HG03196 (cell line): ENCODE measurements around the gene LARGE1.

Experiments used
- ATAC-seq: cut with Tn5 transposase; IDR thresholded peaks from one replicate; pipeline ENCODE4 v1.9.1; 2021; ENCODE audit not compliant: unreplicated experiment

The LARGE1 gene

DNA sequence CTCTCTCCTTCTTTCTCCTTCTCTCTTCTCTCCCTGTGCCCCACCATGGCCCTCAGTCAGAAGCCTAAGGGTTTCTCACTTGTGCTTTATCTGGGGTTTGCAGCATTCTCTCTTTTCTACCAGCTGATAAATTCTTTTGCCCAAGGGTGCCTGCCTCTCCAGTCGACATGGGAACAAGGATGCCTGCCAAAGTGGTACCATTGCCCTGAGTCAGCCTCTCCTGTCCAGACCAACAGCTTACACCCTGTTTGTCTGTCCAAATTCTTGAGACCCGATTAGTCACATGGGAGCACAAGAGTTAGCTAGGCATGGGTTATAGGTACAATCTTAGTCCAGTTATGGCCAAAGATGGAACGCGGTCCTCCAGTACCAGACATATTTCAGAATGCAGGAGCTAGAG, 242.7 kb downstream of the LARGE1 start:
- no peak for ATAC-seq

- ATAC-seq = no peak
These were observed 245.9 kb downstream of the LARGE1 start for GRCh38 chr22:33674357-33674756.

DNA sequence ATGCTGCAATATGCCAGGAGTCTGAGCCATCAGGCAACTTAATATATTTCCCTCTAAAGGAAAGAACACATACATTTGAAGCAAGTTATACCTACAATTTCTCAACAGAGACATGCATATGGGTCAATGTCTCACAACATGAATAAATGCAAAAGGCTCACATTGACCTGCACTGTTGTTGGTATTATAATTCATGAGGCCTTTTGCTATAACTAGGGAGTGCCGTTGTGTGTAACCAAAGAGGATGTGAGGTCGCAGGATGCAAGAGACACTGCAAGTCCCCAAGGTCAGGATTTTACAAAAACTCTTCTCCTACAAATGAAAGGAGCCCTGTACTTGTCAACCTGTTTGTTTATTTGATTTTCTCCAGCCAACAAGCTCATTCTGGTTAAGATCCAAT, 250.5 kb downstream of the LARGE1 start:
- ATAC-seq = no peak

DNA sequence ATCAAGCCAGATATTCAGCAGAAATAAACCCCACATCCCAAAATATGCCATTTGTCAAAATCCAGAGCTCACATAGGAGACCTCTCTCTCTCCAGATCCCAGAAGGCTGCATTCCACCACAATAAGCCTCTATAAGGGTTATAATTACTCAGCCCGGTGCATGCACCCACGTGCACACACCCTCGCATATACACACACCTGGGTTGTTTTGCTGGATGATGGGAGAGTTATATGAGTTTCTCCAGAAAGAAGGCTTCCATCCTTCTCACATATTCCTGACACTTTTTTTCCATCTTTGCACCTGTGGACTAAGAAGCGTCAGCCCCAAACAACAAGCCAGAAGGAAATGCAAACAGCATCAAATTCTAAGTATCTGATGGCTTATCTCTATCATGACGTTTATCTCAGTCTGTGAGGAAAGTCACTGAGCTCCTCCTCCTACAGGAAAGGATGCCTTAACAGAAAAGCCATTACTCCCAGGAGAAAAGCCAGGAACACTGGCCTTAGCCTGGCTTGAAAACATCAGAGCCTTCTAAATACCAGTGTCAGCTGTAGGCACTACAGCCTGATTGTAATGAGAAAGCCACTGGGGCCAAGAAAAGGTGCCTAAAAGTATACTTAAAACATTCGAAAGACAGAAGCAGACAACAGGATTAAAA, 253.2 kb downstream of the LARGE1 start:
- ATAC-seq = no peak

- ATAC-seq = no peak
These were observed 253.9 kb downstream of the LARGE1 start for GRCh38 chr22:33666279-33666960.

DNA sequence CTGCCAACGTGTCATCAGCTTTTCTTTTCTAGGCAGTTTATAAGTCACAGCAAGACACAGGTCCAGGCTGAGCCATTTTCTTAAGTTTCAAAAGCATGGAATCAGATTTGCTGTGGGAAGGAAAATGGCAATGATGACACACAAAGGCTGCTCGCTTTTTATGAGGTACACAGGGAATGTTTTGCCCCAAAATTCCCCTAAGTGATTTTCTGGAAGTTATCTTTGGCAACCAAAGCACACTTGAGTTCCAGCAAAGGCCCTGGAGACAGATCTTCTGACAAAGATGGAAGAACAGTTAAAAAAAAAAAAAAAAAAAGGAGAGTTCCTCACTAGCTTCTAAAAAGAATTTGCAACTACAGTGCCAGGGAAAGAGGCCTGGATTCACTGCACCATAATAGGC, 260.8 kb downstream of the LARGE1 start:
- no peak for ATAC-seq

DNA sequence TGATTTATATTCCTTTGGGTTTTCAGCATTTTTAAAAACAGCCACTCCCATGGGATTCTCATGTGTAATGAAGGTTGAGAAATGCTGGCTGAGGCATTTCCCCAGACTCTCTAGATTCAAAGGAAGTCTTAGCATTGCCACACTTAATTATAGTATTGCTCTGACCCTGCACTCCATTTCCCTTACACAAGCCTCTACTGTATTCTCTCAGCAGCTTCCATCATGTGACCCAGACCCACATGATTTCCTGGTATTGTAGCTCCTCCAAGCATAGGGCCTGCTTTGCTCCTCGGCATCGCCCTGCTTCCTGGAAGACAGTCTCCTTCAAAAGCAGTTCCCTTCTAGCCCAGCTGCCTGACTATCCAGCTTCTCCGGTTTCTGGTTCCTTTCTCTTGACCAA, 261.5 kb downstream of the LARGE1 start:
- ATAC-seq = no peak

DNA sequence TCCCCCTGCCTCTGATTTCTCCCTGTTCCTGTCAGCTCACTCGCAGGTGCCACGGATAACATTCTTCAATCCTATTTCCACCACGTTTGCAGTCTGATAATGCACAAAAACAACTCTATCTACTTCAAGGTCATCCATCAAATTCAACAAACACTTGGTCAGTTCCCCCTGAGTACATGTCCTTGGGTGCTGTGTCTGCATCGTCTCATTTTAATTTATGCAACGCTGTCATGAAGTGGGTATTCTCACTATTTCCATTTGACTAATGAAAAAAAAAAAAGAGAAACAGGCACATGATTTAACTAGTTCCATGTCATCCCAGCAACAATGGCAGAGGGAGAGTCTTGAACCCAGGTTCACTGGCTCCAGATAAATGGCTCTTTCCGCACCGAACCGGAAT, 262.6 kb downstream of the LARGE1 start:
- no peak for ATAC-seq

DNA sequence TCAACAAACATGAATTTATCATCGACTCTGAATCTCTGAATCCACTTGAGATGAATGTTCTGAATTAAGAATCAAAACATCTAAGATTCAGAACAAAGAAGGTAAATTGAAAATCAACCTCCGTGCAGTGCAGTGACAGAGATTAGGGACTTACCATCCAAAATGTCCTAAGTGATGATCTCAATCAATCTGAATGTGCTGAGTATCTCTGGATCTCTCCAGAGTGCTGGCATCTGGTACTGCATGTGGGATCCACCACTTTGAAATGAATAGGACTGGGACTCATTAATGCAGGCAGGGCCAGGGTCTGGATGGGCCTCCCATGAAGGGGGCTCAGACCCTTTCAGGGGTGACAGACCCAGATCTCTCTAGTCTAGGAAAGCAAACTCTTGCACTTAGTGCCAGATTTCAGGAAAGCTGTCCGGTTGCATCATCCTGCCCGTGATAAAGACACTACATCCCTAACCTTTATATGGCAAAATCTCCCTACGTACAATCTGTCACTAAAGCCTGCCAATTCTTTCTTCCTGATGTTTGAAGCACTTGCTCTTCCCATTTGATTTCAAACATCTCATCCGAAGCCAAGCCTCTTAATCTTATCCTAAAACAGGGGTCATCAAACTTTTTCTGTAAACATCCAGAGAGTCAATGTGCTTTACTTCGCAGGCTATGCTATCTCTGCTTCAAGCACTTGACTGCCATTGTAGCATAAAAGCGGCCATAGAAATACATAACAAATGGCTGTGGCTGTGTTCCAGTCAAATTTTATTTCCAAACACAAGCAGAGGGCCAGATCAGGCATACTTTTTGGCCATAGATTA, 263.3 kb downstream of the LARGE1 start:
- no peak for ATAC-seq

DNA sequence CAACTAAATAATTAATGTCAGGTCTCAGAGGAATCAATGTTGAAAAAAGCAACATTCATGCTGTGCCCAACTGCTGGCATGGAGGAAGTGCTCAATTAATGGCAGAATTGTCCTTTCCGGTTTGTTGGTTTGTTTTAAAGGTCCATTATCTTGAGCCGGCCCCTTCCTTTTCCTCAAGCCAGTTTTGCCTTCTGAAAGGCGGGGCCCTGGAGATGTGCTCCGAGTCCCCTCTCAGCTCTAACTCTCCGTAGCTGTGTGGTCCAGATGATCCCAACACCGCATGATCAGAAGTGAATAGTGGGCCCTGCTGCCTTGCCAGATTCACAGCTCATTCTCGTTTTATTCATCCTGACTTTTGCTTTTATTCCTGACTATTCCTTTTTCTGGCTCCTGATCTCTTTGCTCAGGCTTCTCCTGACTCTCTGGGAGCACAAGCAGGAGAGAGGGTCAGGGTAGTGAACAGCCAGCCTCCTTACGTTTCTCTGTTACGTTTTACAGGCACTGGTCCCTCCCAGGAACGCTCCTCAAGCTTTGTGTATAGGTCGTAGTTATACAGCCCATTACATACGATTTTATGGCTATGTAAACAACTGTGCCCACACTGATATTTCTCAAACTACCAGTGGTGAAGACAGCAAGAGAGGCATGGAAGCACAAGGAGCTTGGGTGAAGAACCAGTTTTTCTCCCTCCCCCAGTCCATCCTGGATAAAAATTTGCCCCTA, 265.9 kb downstream of the LARGE1 start:
- ATAC-seq = no peak

DNA sequence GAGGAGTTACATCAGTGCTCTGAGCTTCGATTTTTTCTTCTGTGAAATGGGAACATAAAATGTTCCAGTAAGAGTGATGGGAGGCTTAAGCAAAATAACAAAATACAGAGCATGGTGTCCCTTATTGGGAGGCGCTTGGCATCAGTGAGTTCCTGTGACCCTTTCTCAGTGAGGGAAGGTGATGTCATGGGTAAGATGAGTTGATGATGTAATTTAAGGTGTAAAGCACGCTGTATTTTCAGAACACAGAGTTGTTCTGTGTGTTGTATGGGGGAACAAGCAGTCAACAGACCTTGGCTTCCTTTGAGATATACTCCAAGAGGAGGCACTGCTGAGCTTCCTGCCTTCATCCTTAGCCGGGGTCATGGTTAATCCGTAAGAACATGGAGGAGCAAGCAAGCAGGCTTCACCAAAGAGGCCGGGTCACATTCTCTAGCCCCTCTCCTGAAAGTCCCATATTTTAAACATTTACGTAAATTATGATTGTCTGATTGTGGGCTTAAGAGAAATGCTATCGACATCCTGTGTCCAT, 266.7 kb downstream of the LARGE1 start:
- ATAC-seq = no peak

GRCh38 chr22:33652615-33653014, 267.7 kb downstream of the LARGE1 start:
- no peak for ATAC-seq

DNA sequence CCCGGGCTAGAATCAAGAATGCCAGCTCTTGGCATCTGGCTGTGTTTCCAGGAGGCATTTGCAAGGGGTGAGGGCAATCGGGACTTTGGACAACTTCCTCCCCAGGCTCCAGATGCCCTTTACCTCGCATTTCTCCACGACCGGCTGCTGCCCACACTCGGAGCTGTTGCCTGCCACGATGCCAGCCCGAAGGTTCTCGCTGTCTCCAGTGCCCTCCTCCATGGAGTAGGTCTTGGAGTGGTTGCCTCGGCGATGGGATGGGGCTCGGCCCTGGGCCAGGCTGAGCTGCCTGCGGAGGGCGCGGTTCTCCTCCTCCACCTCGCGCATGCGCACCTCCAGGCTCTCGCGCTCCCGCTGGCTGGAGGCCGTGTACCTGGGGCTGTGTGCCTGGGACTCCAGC, 270.0 kb downstream of the LARGE1 start:
- ATAC-seq = no peak

GRCh38 chr22:33648478-33648877, 271.8 kb downstream of the LARGE1 start:
- no peak for ATAC-seq

DNA sequence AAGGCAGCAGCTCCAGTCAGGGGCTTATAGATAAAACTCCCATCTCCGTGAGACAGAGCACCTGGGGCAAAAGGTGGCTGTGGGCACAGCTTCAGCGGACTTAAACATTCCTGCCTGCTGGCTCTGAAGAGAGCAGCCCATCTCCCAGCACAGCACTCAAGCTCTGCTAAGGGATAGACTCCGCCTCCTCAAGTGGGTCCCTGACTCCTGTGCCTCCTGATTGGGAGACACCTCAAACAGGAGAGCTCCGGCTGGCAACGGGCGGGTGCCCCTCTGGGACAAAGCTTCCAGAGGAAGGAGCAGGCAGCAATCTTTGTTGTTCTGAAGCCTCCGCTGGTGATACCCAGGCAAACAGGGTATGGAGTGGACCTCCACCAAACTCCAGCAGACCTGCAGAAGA, 279.4 kb downstream of the LARGE1 start:
- no peak for ATAC-seq

- no peak for ATAC-seq
These were observed 280.6 kb downstream of the LARGE1 start for GRCh38 chr22:33639588-33640254.

DNA sequence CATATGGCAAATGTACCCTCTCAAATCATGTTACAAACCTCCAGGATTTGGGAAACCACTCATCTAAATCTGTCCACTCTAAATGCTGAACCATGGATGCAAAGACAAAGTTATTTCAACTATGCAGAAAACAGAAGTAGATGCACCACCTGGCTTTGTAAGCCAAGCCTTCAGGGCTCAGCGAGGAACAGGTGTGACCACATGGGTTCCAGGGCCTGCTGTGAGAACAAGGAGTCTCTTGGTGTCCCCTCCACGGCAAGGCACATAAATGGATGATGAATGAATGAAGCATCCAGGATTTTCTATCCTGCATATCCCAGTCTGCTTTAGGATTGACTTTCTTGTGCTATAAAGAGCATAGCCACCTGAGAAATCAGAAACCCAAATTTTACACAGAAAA, 284.5 kb downstream of the LARGE1 start:
- ATAC-seq = no peak

DNA sequence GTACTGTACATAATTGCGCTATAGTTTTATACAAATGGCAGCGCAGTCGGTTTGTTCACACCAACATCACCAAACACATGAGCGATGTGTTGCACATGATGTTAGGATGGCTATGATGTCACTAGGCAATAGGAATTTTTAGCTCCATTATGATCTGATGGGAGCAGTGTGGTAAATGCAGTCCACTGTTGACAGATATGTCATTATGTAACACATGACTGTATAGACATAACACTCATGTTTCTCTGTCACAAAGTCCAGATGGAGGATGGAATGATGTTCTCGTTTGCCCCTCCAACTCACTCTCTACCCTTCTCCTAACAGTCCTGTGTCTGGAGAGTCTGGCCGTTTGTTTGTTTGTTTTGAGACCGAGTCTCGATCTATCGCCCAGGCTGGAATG, 288.5 kb downstream of the LARGE1 start:
- ATAC-seq = no peak

DNA sequence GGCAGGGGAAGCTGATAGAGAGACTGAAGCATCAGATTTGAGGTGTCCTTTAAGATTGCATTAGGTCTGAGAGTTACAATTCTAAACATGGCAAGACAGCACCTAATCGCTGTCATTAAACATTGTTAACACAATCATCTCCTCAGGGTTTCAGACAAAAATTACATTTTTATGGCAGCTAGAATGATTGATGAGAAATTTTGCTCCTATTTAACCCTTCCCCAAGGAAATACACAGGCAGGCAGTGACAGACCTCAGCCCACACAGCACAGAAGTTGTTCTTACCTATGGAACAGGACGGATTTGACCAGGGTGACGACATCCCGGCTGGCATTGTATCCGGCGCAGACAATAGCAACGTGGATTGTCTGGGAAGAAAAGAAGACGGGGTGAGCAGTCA, 294.3 kb downstream of the LARGE1 start:
- ATAC-seq = no peak

DNA sequence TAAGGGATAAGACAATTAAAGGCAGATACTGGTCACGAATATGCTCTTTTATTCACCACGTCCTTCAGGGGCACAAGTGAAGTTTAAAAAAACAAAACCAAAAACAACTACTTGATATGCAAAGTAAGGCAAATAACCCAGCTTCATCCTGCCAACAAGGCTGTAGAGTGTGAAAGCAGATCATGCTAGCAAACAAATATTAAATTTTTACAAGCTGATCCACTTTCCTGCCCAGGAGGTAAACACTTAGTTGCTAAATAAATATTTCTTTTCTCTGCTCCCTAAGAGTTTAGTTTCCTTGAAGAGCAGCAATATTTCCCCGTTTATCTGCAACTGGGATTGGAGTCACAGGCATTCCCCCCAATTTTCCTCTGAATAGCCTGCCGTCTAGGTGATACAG, 300.2 kb downstream of the LARGE1 start:
- no peak for ATAC-seq

- no peak for ATAC-seq
These were observed 313.8 kb downstream of the LARGE1 start for GRCh38 chr22:33606504-33606903.
